ENCODE data around the gene CTCFL. TPM values are rescaled to one million over a fixed set of nuclear protein-coding genes. Genes with fewer than 3 reads are reported as not detected.
A peak's percentile ranks its signal among the peaks of the same experiment; 100 is the strongest.

The CTCFL gene
- total and polyA plus RNA-seq, 2 of the 13 experiments (the other 11 are each of a cell fraction or from before 2014, with no cell fraction given), result 0.04 TPM; not detected in 1

DNA sequence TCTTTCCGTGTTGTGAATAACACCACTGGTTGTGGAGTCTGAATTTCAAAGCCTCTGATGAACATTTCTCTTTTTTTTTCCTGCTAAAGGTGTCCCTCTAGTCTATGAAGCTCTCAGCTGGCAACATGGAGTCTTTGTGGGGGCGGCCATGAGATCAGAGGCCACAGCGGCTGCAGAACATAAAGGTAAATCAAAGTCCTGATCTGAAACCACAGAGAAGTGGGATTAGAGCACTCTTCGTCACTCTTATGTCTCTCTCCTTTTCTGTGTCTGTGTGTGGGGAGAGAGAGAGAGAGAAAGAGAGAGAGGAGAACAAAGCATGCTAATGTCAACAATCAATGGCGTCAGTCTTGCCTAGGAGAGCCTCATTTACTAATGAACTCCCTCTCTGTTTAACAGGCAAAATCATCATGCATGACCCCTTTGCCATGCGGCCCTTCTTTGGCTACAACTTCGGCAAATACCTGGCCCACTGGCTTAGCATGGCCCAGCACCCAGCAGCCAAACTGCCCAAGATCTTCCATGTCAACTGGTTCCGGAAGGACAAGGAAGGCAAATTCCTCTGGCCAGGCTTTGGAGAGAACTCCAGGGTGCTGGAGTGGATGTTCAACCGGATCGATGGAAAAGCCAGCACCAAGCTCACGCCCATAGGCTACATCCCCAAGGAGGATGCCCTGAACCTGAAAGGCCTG is 40.2 kb upstream of the CTCFL start (continued):
- TF ChIP-seq TEAD3 (CRISPR knock-in tag; optimal IDR thresholded peaks at IDR 0.05; ENCODE audit: borderline replicate concordance) (no peak), AGO1 (IDR thresholded peaks at IDR 0.05; ENCODE audit: low read depth, low read length, poor library complexity, severe bottlenecking) (no peak), ZSCAN30 (CRISPR knock-in tag; IDR thresholded peaks at IDR 0.05) (no peak), SMAD1 (CRISPR knock-in tag; IDR thresholded peaks at IDR 0.05; ENCODE audit: borderline replicate concordance, low read depth) (no peak), ZIK1 (CRISPR knock-in tag; IDR thresholded peaks at IDR 0.05; ENCODE audit: borderline replicate concordance, low read depth) (no peak), PRDM4 (CRISPR knock-in tag; IDR thresholded peaks at IDR 0.05; ENCODE audit: borderline replicate concordance) (no peak), ZFX (CRISPR knock-in tag; IDR thresholded peaks at IDR 0.05; ENCODE audit: low read depth) (no peak), POLR2AphosphoS2 (IDR thresholded peaks at IDR 0.05; ENCODE audit: low read depth, low read length) (peak; percentile 40), SAFB2 (CRISPR knock-in tag; IDR thresholded peaks at IDR 0.05; ENCODE audit: borderline replicate concordance, low read depth) (no peak), GATA4 (IDR thresholded peaks at IDR 0.05; ENCODE audit: borderline replicate concordance, low read depth) (no peak), ZMYM4 (CRISPR knock-in tag; IDR thresholded peaks at IDR 0.05) (0 out of 2 replicates have a peak, but pooled peaks have one; percentile 28), FOSL1 (CRISPR knock-in tag; IDR thresholded peaks at IDR 0.05; ENCODE audit: borderline replicate concordance) (no peak), ZNF556 (CRISPR knock-in tag; IDR thresholded peaks at IDR 0.05; ENCODE audit: borderline replicate concordance) (no peak), ZNF704 (CRISPR knock-in tag; IDR thresholded peaks at IDR 0.05; ENCODE audit: borderline replicate concordance) (no peak), ZNF253 (CRISPR knock-in tag; IDR thresholded peaks at IDR 0.05; ENCODE audit: borderline replicate concordance) (no peak), RFX1 (IDR thresholded peaks at IDR 0.05) (no peak), PPARG (CRISPR knock-in tag; conservative IDR thresholded peaks at IDR 0.05) (no peak), KAT2B (IDR thresholded peaks at IDR 0.05; ENCODE audit: borderline replicate concordance, low read depth, low read length) (no peak), FOXK1 (CRISPR knock-in tag; IDR thresholded peaks at IDR 0.05; ENCODE audit: borderline replicate concordance, low read depth) (peak; percentile 20; the same call in 1 of the 2 replicates), SNAI1 (CRISPR knock-in tag; IDR thresholded peaks at IDR 0.05; ENCODE audit: borderline replicate concordance) (no peak), ZNF33A (CRISPR knock-in tag; IDR thresholded peaks at IDR 0.05; ENCODE audit: borderline replicate concordance) (no peak), POGZ (CRISPR knock-in tag; IDR thresholded peaks at IDR 0.05) (no peak), MBD4 (IDR thresholded peaks at IDR 0.05; ENCODE audit: borderline replicate concordance, low read length) (peak; percentile 77; the same call in 1 of the 2 replicates), DNMT1 (CRISPR knock-in tag; IDR thresholded peaks at IDR 0.05) (0 out of 2 replicates have a peak, but pooled peaks have one; percentile 25), SIX4 (CRISPR knock-in tag; IDR thresholded peaks at IDR 0.05) (no peak), HNRNPK (IDR thresholded peaks at IDR 0.05; ENCODE audit: low read depth, low read length, poor library complexity, severe bottlenecking) (no peak)
